Measurements from ENCODE around the gene KIRREL1.

KIRREL1 gene

DNA sequence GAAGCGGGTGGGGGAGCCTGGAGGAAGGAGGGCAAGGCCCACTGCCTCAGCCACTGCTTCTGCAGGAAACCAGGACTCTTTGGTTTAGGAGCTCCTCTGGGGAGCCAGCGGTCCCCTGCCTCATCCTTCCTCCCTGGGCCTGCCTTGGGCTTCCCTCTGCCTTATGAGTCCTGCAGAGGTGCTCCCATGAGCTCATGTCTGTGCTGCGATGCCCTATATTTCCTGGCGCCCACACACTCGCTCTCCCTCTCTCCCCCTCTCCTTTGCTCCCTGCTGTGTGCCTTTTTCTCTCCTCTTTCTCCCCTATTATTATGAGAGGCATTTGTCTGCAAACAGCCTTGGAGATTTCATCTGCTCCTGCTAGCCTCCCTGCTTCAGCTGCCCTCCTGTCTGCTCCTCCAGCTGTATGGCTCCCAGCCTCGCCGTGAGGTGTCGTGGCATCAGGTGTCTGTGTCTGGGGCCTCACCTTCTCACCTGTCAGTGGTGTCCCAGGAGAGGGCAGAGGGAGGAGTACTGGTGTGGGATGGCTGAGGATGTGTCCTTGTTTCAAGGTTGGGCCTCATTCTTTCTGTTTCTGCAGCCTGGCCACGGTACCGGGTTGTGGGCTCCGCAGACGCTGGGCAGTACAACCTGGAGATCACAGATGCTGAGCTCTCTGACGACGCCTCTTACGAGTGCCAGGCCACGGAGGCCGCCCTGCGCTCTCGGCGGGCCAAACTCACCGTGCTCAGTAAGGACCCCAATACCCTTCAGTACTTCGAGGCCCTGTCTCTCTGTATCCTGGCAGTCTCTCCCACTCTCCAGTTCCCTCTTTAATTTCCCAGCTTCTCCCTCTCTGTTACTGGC lies 84.2 kb downstream of the KIRREL1 start:
- H3F3A ChIP-seq (ENCODE audit: control insufficient read depth, insufficient read depth), result no peaks in the 10 kb centered on the region
- peaks cover 13% of the 10 kb centered on the region; the same call in 1 of the 2 replicates for H3K27me3 ChIP-seq (ENCODE audit: control insufficient read depth, low read length)
- TF ChIP-seq, protein P1, sequence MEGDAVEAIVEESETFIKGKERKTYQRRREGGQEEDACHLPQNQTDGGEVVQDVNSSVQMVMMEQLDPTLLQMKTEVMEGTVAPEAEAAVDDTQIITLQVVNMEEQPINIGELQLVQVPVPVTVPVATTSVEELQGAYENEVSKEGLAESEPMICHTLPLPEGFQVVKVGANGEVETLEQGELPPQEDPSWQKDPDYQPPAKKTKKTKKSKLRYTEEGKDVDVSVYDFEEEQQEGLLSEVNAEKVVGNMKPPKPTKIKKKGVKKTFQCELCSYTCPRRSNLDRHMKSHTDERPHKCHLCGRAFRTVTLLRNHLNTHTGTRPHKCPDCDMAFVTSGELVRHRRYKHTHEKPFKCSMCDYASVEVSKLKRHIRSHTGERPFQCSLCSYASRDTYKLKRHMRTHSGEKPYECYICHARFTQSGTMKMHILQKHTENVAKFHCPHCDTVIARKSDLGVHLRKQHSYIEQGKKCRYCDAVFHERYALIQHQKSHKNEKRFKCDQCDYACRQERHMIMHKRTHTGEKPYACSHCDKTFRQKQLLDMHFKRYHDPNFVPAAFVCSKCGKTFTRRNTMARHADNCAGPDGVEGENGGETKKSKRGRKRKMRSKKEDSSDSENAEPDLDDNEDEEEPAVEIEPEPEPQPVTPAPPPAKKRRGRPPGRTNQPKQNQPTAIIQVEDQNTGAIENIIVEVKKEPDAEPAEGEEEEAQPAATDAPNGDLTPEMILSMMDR (IDR thresholded peaks at IDR 0.05; ENCODE audit: low read depth, low read length, poor library complexity, severe bottlenecking), result no peak
- TF ChIP-seq EZH2phosphoT487 (IDR thresholded peaks at IDR 0.05; ENCODE audit: borderline replicate concordance, low read length), result no peak
- H3K9me2 ChIP-seq (replicated peaks; ENCODE audit: control insufficient read depth, low read length), result no peaks in the 10 kb centered on the region
- no peaks in the 10 kb centered on the region for H3K79me2 ChIP-seq (ENCODE audit: control insufficient read depth, low read length)
- H3K36me3 ChIP-seq (ENCODE audit: control insufficient read depth, low read length), result no peaks in the 10 kb centered on the region
- H3K4me3 ChIP-seq (ENCODE audit: low read length), result no peak overlapping the region
- no peak overlapping the region for H3K27ac ChIP-seq (ENCODE audit: low read depth, low read length)
- no peaks in the 10 kb centered on the region for H4K20me1 ChIP-seq (ENCODE audit: control insufficient read depth, insufficient read depth, low read depth, low read length)
- no peak overlapping the region for H3K4me2 ChIP-seq (ENCODE audit: low read length)
- H3K4me1 ChIP-seq (ENCODE audit: control insufficient read depth, low read length), result peaks cover 6% of the 10 kb centered on the region
- no peaks in the 10 kb centered on the region for H3K9me3 ChIP-seq (ENCODE audit: control insufficient read depth, insufficient read depth, low read length)

DNA sequence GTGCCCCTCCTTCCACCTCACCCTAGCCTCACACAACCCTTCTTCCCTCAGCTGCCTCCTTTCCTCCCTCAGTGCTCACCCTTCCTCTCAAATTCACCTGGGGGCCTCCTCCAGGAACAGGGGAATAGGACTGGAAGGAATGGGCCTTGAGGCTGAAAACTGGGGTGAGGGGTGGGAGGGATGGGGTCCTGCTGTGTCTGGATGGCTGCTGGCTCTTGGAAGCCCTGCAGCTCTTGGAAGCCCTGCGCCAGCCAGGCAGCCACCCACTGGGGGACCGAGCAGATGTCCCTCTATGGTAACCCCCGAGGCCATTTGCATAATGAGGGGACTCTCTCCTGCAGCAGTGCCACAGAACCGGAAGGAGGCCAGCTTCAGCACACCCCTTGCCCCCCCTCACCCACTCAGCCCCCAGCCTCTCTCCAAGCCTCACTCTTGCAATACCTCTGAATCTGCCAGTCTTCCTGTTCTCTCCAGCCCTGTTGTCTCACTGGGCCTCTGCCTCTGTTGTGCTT lies 85.2 kb downstream of the KIRREL1 start:
- no peak overlapping the region for H3K4me3 ChIP-seq (ENCODE audit: low read length)
- no peaks in the 10 kb centered on the region for H3K79me2 ChIP-seq (ENCODE audit: control insufficient read depth, low read length)
- peaks cover 13% of the 10 kb centered on the region; the same call in 1 of the 2 replicates for H3K27me3 ChIP-seq (ENCODE audit: control insufficient read depth, low read length)
- no peak overlapping the region for H3K27ac ChIP-seq (ENCODE audit: low read depth, low read length)
- H3F3A ChIP-seq (ENCODE audit: control insufficient read depth, insufficient read depth), result no peaks in the 10 kb centered on the region
- TF ChIP-seq, protein P1 (IDR thresholded peaks at IDR 0.05; ENCODE audit: low read depth, low read length, poor library complexity, severe bottlenecking), result no peak
- no peak for TF ChIP-seq EZH2phosphoT487 (IDR thresholded peaks at IDR 0.05; ENCODE audit: borderline replicate concordance, low read length)
- H3K4me1 ChIP-seq (ENCODE audit: control insufficient read depth, low read length), result peaks cover 6% of the 10 kb centered on the region
- no peak overlapping the region for H3K4me2 ChIP-seq (ENCODE audit: low read length)
- no peaks in the 10 kb centered on the region for H3K9me3 ChIP-seq (ENCODE audit: control insufficient read depth, insufficient read depth, low read length)
- no peaks in the 10 kb centered on the region for H3K36me3 ChIP-seq (ENCODE audit: control insufficient read depth, low read length)
- H3K9me2 ChIP-seq (replicated peaks; ENCODE audit: control insufficient read depth, low read length), result no peaks in the 10 kb centered on the region
- no peaks in the 10 kb centered on the region for H4K20me1 ChIP-seq (ENCODE audit: control insufficient read depth, insufficient read depth, low read depth, low read length)

DNA sequence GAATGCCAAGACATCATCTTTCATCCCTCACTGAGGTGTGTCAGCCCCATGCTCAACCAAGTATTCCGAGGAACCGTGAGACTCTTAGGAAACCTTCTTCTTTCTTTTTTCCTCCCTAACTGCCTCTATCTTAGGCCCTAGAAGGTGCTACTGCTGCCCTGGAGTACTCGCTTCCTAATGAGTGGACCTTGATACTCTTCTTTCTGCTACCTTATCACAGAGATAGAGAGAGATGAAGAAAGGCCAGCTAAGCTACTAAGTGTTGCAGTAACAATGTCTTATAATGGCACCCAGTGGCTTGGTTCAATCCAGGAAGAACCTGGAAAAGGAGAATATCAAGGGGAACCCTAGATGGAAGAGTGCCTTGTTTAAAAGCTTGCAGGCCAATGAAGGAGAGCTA lies 86.6 kb downstream of the KIRREL1 start:
- H3K9me2 ChIP-seq (replicated peaks; ENCODE audit: control insufficient read depth, low read length), result no peaks in the 10 kb centered on the region
- H3K36me3 ChIP-seq (ENCODE audit: control insufficient read depth, low read length), result no peaks in the 10 kb centered on the region
- no peak overlapping the region for H3K27ac ChIP-seq (ENCODE audit: low read depth, low read length)
- H4K20me1 ChIP-seq (ENCODE audit: control insufficient read depth, insufficient read depth, low read depth, low read length), result no peaks in the 10 kb centered on the region
- TF ChIP-seq, protein P1 (IDR thresholded peaks at IDR 0.05; ENCODE audit: low read depth, low read length, poor library complexity, severe bottlenecking), result no peak
- TF ChIP-seq EZH2phosphoT487 (IDR thresholded peaks at IDR 0.05; ENCODE audit: borderline replicate concordance, low read length), result no peak
- H3K4me1 ChIP-seq (ENCODE audit: control insufficient read depth, low read length), result peaks cover 6% of the 10 kb centered on the region
- H3K79me2 ChIP-seq (ENCODE audit: control insufficient read depth, low read length), result no peaks in the 10 kb centered on the region
- peaks cover 13% of the 10 kb centered on the region; the same call in 1 of the 2 replicates for H3K27me3 ChIP-seq (ENCODE audit: control insufficient read depth, low read length)
- H3F3A ChIP-seq (ENCODE audit: control insufficient read depth, insufficient read depth), result no peaks in the 10 kb centered on the region
- H3K4me2 ChIP-seq (ENCODE audit: low read length), result no peak overlapping the region
- H3K9me3 ChIP-seq (ENCODE audit: control insufficient read depth, insufficient read depth, low read length), result no peaks in the 10 kb centered on the region
- H3K4me3 ChIP-seq (ENCODE audit: low read length), result no peak overlapping the region
